Gastroesophageal sphincter (tissue), 3 donors: Measurements from ENCODE around the gene VSTM5.

Source experiments
- CTCF ChIP-seq, 4 experiments: fragments of 200-600 bp in 2 of 4; fragments of 450-650 bp in 2 of 4; sonication (generic) in 1 of 4; IDR thresholded peaks; one replicate each; pipeline ENCODE4 v1.5.1; 2017 to 2019; ENCODE audit warnings: antibody characterized with exemption in 4 of 4, mild to moderate bottlenecking in 2 of 4, moderate library complexity in 2 of 4
- EP300 ChIP-seq: sonication (generic); formaldehyde crosslinking; IDR thresholded peaks from one replicate; pipeline ENCODE4 v1.6.1; 2017; ENCODE audit warnings: antibody characterized with exemption, mild to moderate bottlenecking
- POLR2AphosphoS5 ChIP-seq: sonication (generic); formaldehyde crosslinking; IDR thresholded peaks from one replicate; pipeline ENCODE4 v1.6.1; 2017; ENCODE audit warnings: antibody characterized with exemption

GRCh38 chr11:93846411-93846810 is 4.0 kb downstream of the VSTM5 start:
- TF ChIP-seq EP300 (no peak), CTCF (IDR thresholded peaks at IDR 0.05) (no peak), POLR2AphosphoS5 (no peak)
